Testis (tissue), 3 donors: ENCODE data around the gene CHD5. TPM values are rescaled to one million over a fixed set of nuclear protein-coding genes. Genes with fewer than 3 reads are reported as not detected.
A peak's percentile ranks its signal among the peaks of the same experiment; 100 is the strongest.

Source experiments
- DNase-seq: peaks from one replicate; pipeline ENCODE4 v3.0.0-alpha.2; 2019
- H3K27ac ChIP-seq, 2 donors: fragments of 200-600 bp; sonication (generic); one replicate each; pipeline ENCODE4 v1.5.1; 2019
- H3K27me3 ChIP-seq: fragments of 200-600 bp; sonication (generic); one replicate; pipeline ENCODE4 v1.5.1; 2019
- H3K36me3 ChIP-seq: fragments of 200-600 bp; sonication (generic); one replicate; pipeline ENCODE4 v1.5.1; 2017; ENCODE audit warnings: low read depth; ENCODE audit errors: missing control alignments
- H3K4me1 ChIP-seq: fragments of 200-600 bp; sonication (generic); one replicate; pipeline ENCODE4 v1.5.1; 2019
- H3K4me3 ChIP-seq, 2 donors: fragments of 200-600 bp; sonication (generic); one replicate each; pipeline ENCODE4 v1.5.1; 2017 to 2019
- H3K9me3 ChIP-seq: fragments of 200-600 bp; sonication (generic); one replicate; pipeline ENCODE4 v1.5.1; 2017
- CTCF ChIP-seq, 3 experiments: fragments of 450-650 bp in 2 of 3; fragments of 200-600 bp in 1 of 3; sonication (generic) in 1 of 3; IDR thresholded peaks; one replicate each; pipeline ENCODE4 v1.5.1; 2016 to 2019; ENCODE audit warnings: antibody characterized with exemption in 3 of 3, mild to moderate bottlenecking in 2 of 3, moderate library complexity in 1 of 3
- POLR2A ChIP-seq: fragments of 450-650 bp; IDR thresholded peaks from one replicate; pipeline ENCODE4 v1.6.1; 2017; ENCODE audit warnings: antibody characterized with exemption, mild to moderate bottlenecking, moderate library complexity
- WGBS, 2 donors: methylation state at CpG; one replicate each; pipeline ENCODE4 v1.1.5; 2018; 5-methylcytosine and 5-hydroxymethylcytosine counted together
- intact Hi-C: fragments of 100-400 bp; cut with DNase I; formaldehyde crosslinking; loops from one replicate; pipeline ENCODE4 v1.15.1; 2023; ENCODE audit warnings: low total_unique reads
- polyA plus RNA-seq: library from polyadenylated mRNA; stranded (reverse); fragments of 350-450 nt; fragmentation: Illumina TruSeq; extraction: RNeasy Lipid Tissue Mini Kit (QIAGEN cat#74804); gene quantifications from one replicate; pipeline ENCODE4 v1.2.3, GENCODE V29; 2014; ENCODE audit warnings: low read depth, low replicate concordance; ENCODE audit not compliant: insufficient read depth
- total RNA-seq, 2 donors: library from RNA; depleted of rRNA; stranded (reverse); fragments of >200 nt; gene quantifications; one replicate each; pipeline ENCODE4 v1.2.3, GENCODE V29; 2016

Gene CHD5
- total and polyA plus RNA-seq, 3 donors from 2014 or later, result 42.1 to 67.5 (median 63.1) TPM

GRCh38 chr1:6207921-6208320 lies 27.8 kb upstream of the CHD5 start:
- TF ChIP-seq POLR2A (no peak), CTCF (IDR thresholded peaks at IDR 0.05) (no peak)
- Histone ChIP-seq H3K4me1 (peaks cover 6% of the 10 kb centered on the region), H3K4me3 (no peak overlapping the region), H3K9me3 (no peaks in the 10 kb centered on the region), H3K36me3 (no peaks in the 10 kb centered on the region), H3K27me3 (no peaks in the 10 kb centered on the region), H3K27ac (no peak overlapping the region)
- 50 to 80% methylated on average over 1 to 10 of the region's 10 CpGs for WGBS, 2 donors
- intact Hi-C loops, result no loop called here
- no peak for DNase-seq

- no peak for TF ChIP-seq CTCF (IDR thresholded peaks at IDR 0.05)
- TF ChIP-seq POLR2A, result no peak
- intact Hi-C loops, result no loop called here
- no peak overlapping the region for H3K27ac ChIP-seq
- 75 to 85% methylated on average over 16 to 19 of the region's 19 CpGs for WGBS, 2 donors
- H3K4me3 ChIP-seq, result no peak overlapping the region
- H3K9me3 ChIP-seq, result no peaks in the 10 kb centered on the region
- no peak for DNase-seq
- no peaks in the 10 kb centered on the region for H3K36me3 ChIP-seq
- no peaks in the 10 kb centered on the region for H3K27me3 ChIP-seq
- peaks cover 6% of the 10 kb centered on the region for H3K4me1 ChIP-seq
Observed at GRCh38 chr1:6207075-6207885, 27.2 kb upstream of the CHD5 start.

GRCh38 chr1:6206520-6206855 lies 26.4 kb upstream of the CHD5 start:
- no peak for TF ChIP-seq POLR2A
- no peak for TF ChIP-seq CTCF (IDR thresholded peaks at IDR 0.05)
- Histone ChIP-seq H3K27ac (no peak overlapping the region), H3K9me3 (no peaks in the 10 kb centered on the region), H3K4me1 (peaks cover 6% of the 10 kb centered on the region), H3K27me3 (no peaks in the 10 kb centered on the region), H3K4me3 (peak overlapping the region in 1 of 2 donors; percentile 43), H3K36me3 (no peaks in the 10 kb centered on the region)
- intact Hi-C loops, result no loop called here
- 0 to 8% methylated on average over 5 to 17 of the region's 25 CpGs for WGBS, 2 donors
- no peak for DNase-seq

- intact Hi-C loops, result no loop called here
- TF ChIP-seq CTCF (IDR thresholded peaks at IDR 0.05) (no peak), POLR2A (no peak)
- no peaks in the 10 kb centered on the region for H3K36me3 ChIP-seq
- peaks cover 6% of the 10 kb centered on the region for H3K4me1 ChIP-seq
- peak within 1 kb of the TSS; percentile 24 to 43 for H3K4me3 ChIP-seq
- 0 to 1% methylated on average over 2 to 59 of the region's 66 CpGs for WGBS, 2 donors
- H3K27me3 ChIP-seq, result no peaks in the 10 kb centered on the region
- peak; percentile 61 for DNase-seq
- H3K9me3 ChIP-seq, result no peaks in the 10 kb centered on the region
- peak within 1 kb of the TSS in 1 of 2 donors; percentile 23 for H3K27ac ChIP-seq
Observed at GRCh38 chr1:6205849-6206519, 25.9 kb upstream of the CHD5 start, which contains the start of gene RNF207. TSS of gene RNF207 (plus strand) at chr1:6206119. CDS start at chr1:6206536, 417 bp downstream.
